DOHH2 (cell line): ENCODE data around the gene R3HDM2.

Experiments
- EZH2phosphoT487 ChIP-seq: fragments of 200-600 bp; sonication (generic); IDR thresholded peaks from 2 replicates; pipeline ENCODE4 v1.6.1; 2017; ENCODE audit warnings: borderline replicate concordance, mild to moderate bottlenecking, antibody characterized with exemption, low read length, moderate library complexity, mixed read lengths
- TF ChIP-seq, protein P1 (sequence below): fragments of 200-600 bp; sonication (generic); IDR thresholded peaks from one replicate; pipeline ENCODE4 v1.5.1; 2014; ENCODE audit warnings: antibody characterized with exemption, mild to moderate bottlenecking, low read depth, low read length; ENCODE audit not compliant: poor library complexity, severe bottlenecking

DNA sequence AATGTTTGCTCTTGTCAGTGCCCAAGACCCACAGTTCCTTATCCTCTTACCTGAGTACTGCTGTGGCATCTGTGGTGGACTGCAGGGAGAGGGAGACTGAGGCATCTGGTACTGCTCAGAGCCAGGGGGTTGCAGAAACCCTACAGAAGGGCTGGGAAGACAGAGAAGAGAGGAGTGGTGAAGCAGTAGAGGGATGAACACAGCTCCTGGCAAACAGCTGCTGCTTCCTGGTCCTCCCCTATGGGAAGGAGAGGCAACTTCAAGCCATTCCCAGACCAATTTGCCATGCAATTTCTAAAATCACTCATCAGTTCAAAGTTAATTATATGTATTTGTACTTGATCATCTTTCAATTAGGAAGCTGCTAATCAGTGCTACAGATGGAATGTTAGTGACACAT is 164.2 kb downstream of the R3HDM2 start:
- TF ChIP-seq, protein P1, sequence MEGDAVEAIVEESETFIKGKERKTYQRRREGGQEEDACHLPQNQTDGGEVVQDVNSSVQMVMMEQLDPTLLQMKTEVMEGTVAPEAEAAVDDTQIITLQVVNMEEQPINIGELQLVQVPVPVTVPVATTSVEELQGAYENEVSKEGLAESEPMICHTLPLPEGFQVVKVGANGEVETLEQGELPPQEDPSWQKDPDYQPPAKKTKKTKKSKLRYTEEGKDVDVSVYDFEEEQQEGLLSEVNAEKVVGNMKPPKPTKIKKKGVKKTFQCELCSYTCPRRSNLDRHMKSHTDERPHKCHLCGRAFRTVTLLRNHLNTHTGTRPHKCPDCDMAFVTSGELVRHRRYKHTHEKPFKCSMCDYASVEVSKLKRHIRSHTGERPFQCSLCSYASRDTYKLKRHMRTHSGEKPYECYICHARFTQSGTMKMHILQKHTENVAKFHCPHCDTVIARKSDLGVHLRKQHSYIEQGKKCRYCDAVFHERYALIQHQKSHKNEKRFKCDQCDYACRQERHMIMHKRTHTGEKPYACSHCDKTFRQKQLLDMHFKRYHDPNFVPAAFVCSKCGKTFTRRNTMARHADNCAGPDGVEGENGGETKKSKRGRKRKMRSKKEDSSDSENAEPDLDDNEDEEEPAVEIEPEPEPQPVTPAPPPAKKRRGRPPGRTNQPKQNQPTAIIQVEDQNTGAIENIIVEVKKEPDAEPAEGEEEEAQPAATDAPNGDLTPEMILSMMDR: no peak
- TF ChIP-seq EZH2phosphoT487: no peak
